NCI-H345 (cell line): Measurements from ENCODE around the gene UBE2R2.

ENCODE experiments used
- DNase-seq: peaks from one replicate; lab custom pipeline; 2025; lab: John Stamatoyannopoulos, UW

The UBE2R2 gene

GRCh38 chr9:33884856-33885701 is 68.1 kb downstream of the UBE2R2 start:
- DNase-seq: peak; percentile 88

GRCh38 chr9:33885948-33886347 is 69.0 kb downstream of the UBE2R2 start:
- DNase-seq: no peak

GRCh38 chr9:33893861-33894260 is 76.9 kb downstream of the UBE2R2 start:
- DNase-seq: no peak

GRCh38 chr9:33894316-33894715 is 77.4 kb downstream of the UBE2R2 start:
- DNase-seq: no peak

GRCh38 chr9:33903157-33903780 is 86.3 kb downstream of the UBE2R2 start:
- no peak for DNase-seq

- no peak for DNase-seq
These were observed 88.2 kb downstream of the UBE2R2 start for GRCh38 chr9:33905137-33905536.

- no peak for DNase-seq
These were observed 89.8 kb downstream of the UBE2R2 start for GRCh38 chr9:33906769-33907168.

GRCh38 chr9:33907347-33907746 is 90.4 kb downstream of the UBE2R2 start:
- DNase-seq: no peak

GRCh38 chr9:33908114-33908513 is 91.2 kb downstream of the UBE2R2 start:
- DNase-seq: no peak

- DNase-seq: no peak
These were observed 91.8 kb downstream of the UBE2R2 start for GRCh38 chr9:33908749-33909148.

GRCh38 chr9:33913541-33913940 is 96.6 kb downstream of the UBE2R2 start:
- no peak for DNase-seq

- DNase-seq: no peak
These were observed 98.1 kb downstream of the UBE2R2 start for GRCh38 chr9:33914887-33915628.

- no peak for DNase-seq
These were observed 100.1 kb downstream of the UBE2R2 start for GRCh38 chr9:33917036-33917435.

GRCh38 chr9:33919276-33919897 is 102.4 kb downstream of the UBE2R2 start:
- DNase-seq: no peak

- DNase-seq: peak; percentile 12
These were observed 105.3 kb downstream of the UBE2R2 start for GRCh38 chr9:33921967-33922895.

GRCh38 chr9:33923079-33923478 is 106.1 kb downstream of the UBE2R2 start:
- no peak for DNase-seq

- DNase-seq: no peak
These were observed 107.2 kb downstream of the UBE2R2 start for GRCh38 chr9:33923998-33924701.

- DNase-seq: no peak
These were observed 108.2 kb downstream of the UBE2R2 start for GRCh38 chr9:33924978-33925797.

GRCh38 chr9:33926746-33927485 is 110.0 kb downstream of the UBE2R2 start:
- DNase-seq: no peak
